Measurements from ENCODE around the gene CTSC.
A peak's percentile ranks its signal among the peaks of the same experiment; 100 is the strongest.

CTSC gene

DNA sequence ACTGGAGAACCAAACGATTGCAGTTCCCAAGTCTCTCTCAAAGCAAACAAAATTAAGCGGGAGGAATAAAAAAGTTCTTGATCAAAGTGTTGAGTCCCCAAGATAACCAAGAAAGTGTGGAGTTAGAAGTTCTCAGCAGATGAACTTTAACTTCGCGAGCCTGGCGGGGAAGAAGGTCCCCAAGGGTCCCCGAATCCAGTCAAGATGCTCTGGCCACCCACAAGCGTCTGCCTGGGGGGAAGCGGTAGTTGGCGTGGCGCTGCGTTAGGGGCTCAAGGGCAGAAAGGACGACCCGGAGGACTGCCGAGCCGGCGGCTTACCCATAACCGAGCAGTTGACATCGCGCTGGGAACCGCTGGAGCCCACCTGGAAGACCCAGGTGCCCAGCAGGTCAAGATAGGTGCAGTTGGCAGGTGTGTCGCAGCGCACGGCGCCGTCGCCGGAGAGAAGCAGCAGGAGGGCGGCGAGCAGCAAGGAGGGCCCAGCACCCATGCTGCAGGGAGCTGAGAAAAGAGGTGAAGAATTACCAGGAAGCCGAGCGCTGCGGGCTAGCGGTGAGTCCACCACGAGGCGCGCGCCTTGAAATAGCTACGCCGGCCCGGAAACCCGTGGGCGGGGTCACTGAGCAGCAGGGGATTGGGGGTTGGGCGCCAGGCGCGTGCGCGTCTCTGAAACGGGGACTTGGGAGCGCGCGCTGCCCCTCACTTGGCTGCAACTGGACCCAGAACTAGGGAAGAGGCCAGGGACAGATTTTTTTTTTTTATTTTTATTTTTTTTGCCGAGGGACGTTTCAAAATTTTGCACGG is at the start of gene CTSC:
Gene CTSC, minus strand, starts transcription at position 556 of the 806 bp plus-strand sequence. Its CDS starts 64 bp downstream, at position 492.
- peak; percentile 93 for DNase-seq (ENCODE audit: low read depth)

DNA sequence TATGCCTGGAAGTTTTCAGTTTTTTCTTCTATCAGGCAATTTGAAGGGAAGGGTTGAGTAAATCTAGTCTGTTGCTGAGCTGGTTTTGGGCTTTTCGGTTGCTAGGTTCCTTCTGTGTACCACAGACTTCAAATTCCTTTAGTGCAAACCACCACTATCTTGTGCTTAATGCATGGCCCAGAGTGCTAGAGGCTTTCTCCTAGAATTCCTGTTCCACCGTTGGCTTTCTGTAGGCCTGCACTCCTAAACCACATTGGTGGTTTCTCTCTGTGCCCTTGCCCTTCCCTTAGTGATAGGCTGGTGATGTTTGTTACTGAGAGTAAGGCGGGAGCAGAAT is 47.1 kb upstream of the CTSC start:
- peak; percentile 74 for DNase-seq (ENCODE audit: low read depth)

GRCh38 chr11:88384004-88384668 is 46.6 kb upstream of the CTSC start:
- peak; percentile 76 for DNase-seq (ENCODE audit: low read depth)

DNA sequence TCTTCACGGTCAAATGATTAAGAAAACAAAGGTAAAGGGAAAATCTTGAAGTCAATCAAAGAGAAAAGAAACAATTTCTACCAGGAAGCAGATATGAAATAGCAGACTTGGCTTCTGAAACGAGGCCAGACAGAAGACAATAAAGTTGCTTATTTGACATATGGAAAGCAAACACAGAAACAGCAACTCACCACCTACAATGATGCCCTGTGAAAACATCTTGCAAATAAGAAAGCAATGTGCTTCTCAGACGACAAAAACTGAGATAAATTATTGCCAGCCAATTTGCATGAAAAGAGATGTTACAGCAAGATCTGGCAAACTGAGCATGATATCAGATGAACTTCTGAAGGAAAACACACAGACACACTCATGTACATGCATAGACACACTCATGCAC is 45.9 kb upstream of the CTSC start:
- no peak for DNase-seq (ENCODE audit: low read depth)

DNA sequence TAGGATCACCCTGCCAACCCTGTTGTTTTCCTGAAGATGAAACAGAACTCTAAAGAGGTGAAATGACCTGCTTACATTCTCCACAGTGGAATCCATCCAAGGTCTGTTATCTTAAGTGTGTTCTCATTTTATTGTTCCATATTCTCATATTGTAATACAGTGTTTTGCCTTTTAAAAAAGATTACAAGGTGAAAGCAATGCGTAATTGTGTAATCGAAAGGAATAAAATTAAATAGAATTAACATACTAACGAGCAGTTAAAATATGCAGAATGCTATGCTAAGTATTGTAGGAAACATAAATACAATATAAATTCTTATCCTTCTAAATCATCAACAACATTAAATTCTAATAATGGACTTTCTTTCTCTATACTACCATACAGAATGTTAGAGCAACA is 41.6 kb upstream of the CTSC start:
- DNase-seq (ENCODE audit: low read depth), result no peak

- DNase-seq (ENCODE audit: low read depth), result no peak
Measured at GRCh38 chr11:88378422-88379066, 41.0 kb upstream of the CTSC start.

GRCh38 chr11:88377646-88378045 is 40.1 kb upstream of the CTSC start:
- DNase-seq (ENCODE audit: low read depth), result no peak

GRCh38 chr11:88377144-88377543 is 39.6 kb upstream of the CTSC start:
- DNase-seq (ENCODE audit: low read depth), result peak; percentile 44

DNA sequence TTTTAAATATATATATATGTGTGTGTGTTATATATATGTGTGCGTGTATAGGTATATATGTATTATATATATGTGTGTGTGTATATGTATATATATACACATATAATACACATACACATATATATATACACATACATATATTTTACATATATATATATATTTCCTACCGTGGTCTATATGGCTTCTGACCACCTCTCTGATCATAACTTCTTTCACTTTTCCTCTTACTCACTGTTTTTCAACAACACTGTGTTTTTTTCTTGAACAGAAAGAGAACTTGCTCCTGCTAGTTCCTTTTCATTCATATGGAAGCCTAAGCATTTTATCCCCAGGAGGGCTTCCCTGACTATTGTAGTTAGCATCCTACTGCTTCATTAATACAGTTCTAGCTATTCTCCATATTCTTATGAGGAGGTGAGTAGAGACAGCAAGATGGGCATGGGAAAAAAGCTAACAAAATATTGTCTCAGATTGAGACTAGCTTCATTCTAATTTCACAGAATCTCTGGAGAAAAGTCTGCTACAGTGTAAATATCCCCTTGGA is 38.5 kb upstream of the CTSC start:
- DNase-seq (ENCODE audit: low read depth), result no peak

GRCh38 chr11:88370782-88371181 is 33.2 kb upstream of the CTSC start:
- no peak for DNase-seq (ENCODE audit: low read depth)

GRCh38 chr11:88367310-88367709 is 29.8 kb upstream of the CTSC start:
- no peak for DNase-seq (ENCODE audit: low read depth)

DNA sequence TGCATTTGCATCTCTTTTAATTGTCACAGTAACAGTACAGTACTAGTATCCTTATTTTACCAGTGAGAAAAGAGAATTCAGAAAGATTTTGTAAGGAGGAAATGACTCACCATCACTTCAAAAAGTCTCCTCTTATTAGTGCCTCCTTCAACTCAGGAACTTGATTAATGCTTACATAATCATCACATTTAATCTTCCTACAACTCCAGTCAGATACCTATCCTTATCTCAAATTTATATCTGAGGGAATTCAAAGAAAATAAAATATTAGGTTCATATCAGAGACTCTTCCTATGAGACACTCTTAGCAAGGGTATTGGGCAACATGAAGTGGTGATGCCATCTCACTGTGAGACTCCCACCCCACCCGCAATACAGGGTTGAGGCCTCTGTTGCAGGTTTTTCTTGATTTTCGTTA is 26.1 kb upstream of the CTSC start:
- peak; percentile 60 for DNase-seq (ENCODE audit: low read depth)

DNA sequence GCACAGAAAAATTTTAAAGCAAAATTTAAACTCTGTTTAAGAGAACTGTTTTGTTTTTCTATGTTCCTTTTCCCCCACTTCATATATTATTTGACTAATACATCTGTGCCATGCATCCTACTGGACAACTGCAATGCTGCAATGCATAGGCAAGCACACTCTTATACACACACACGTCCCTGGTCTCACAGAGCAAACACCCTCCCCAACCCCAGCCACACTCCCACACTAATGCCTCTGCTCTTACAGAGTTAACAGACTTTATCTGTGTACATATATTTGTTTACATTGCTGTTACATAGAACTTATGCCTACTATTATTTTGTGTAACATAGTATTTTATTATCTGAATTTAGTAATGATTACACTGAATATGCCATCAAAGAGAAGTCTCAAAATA is 25.5 kb upstream of the CTSC start:
- DNase-seq (ENCODE audit: low read depth), result no peak

- DNase-seq (ENCODE audit: low read depth), result no peak
Measured at GRCh38 chr11:88360141-88360540, 22.6 kb upstream of the CTSC start.

DNA sequence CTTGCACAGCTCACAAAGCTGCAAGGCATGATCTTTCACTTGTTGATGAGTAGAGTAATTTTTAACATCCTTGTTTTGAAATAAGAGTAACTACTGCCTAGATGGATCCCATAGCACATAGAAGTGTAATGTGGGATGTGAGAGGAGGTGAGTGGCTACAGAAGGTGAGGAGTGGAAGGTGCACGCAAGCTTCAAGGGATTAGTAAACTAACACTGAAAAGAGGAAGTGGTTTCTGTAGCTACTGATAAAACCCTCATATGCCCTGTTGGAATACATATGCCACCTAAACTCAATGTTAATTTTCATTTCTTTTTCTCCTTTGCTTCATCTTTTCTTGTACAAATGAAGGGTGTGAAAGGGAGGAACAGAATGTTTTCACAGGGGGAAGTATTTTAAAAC is 22.0 kb upstream of the CTSC start:
- DNase-seq (ENCODE audit: low read depth), result no peak

DNA sequence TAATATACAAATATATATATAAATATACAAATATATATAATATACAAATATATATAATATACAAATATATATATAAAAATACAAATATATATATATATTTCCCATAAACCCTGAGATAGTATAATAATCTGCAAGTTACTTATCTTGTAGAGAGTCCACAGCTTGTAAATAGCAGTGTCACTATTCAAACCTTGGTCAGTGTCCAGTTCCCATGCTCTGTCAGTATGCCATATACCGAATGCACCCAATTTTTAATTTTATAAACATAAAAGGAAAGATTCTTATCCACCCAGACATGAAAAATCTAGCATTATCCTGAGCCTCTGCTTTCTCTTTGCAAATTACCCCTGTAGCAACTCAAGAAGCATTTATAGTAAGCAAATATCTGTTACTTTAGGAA is 21.6 kb upstream of the CTSC start:
- DNase-seq (ENCODE audit: low read depth), result no peak

GRCh38 chr11:88358040-88358431 is 20.5 kb upstream of the CTSC start:
- no peak for DNase-seq (ENCODE audit: low read depth)

GRCh38 chr11:88357323-88358039 is 19.9 kb upstream of the CTSC start:
- DNase-seq (ENCODE audit: low read depth), result peak; percentile 73

GRCh38 chr11:88355887-88356286 is 18.4 kb upstream of the CTSC start:
- DNase-seq (ENCODE audit: low read depth), result no peak

DNA sequence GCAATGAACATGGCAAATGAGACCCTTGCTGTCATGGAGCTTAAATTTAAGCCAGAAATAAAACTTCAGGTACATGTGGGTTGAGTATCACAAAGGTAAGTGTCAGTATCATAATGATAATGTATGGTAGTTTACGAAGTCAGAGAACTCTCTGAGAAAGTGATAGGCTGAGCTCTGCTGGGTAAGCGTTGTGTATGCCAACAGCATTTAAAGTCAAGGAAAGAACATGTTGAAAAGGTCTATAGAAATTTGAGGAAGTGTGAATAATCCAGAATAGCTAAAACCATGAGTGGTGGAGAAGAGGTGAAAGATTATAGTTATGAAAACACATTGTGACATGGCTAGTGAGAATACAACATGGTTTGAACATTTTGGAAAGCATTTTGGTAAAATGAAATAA is 17.4 kb upstream of the CTSC start:
- no peak for DNase-seq (ENCODE audit: low read depth)

DNA sequence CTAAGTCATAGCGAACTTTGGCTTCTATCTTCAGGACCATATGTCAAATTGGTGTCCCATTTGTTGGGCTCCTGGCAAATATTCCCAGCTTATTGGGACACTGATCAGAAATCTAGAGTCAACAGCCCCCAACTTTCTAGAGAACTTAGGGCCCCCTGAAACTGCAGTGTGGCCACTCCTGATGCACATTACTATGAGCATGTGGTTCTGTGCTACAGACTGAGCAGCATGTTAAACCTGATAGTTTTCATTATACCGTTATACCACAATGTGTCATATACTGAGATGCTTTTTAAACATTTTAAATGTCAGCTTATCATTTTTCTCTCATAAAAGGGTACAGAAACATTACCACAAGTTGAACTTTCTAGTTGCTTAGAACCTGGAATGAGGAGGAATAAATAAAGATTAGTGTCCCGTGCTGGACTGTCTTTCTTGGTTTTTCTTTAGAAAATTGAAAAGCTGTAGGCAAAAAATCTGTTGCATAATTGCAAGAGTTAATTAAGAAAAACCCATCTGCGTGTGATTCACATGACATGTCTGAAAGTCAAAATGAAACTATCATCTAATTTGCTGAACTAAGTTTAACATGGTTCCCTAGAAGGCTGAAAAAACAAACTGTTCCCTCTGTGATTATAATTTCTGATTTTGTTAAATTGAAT is 16.4 kb upstream of the CTSC start:
- no peak for DNase-seq (ENCODE audit: low read depth)

GRCh38 chr11:88353386-88353785 is 15.8 kb upstream of the CTSC start:
- no peak for DNase-seq (ENCODE audit: low read depth)
